ENCODE measurements around the gene C6orf89. TPM values are rescaled to one million over a fixed set of nuclear protein-coding genes. Genes with fewer than 3 reads are reported as not detected.

C6orf89 gene
- total RNA-seq, 2 experiments from 2014 or later: 51.8 to 53.8 TPM

DNA sequence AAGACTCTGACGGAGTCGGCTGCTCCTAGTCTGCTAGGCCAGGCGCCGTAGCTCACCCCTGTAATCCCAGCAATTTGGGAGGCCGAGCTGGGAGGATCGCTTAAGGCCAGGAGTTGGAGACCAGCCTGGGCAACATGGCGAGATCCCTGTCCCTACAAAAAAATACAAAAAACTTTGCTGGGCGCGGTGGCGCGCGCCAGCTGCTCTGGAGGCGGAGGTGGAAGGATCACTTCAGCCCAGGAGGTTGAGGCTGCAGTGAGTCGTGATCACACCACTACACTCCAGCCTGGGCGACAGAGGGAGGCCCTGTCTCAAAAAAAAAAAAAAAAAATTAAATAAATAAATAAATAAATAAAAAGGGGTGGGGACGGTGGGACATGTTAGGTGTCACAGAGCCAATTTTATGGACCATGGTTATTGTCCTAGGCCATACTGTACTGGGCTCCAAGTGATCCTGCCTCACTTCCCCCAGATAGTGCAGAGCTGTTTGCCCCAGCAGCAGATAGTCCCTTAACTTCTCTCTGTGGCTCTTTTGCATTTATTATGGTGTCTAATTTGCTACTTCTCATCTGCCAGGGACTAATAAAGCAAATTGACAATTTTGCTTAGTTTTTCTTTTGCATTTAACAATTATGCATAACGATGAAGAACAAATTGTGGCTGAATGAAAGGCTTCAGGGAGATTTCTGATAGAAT lies 74.0 kb downstream of the C6orf89 start:
- Mint-ChIP-seq H3K4me1 (peaks cover 70% of the 10 kb centered on the region), H3K36me3 (ENCODE audit: low read depth) (no peaks in the 10 kb centered on the region), H3K9me3 (no peaks in the 10 kb centered on the region), H3K4me3 (no peak overlapping the region), H3K27ac (no peak overlapping the region), H3K27me3 (peaks cover 4% of the 10 kb centered on the region)
- ChIA-PET CTCF (interaction anchor here (1.0 kb wide), 1 partner anchor 58 kb away, joined by 4 read pairs; no protein-coding TSS in a partner anchor), POLR2A (no interaction called here)
- no peak for DNase-seq

GRCh38 chr6:36961441-36962435 lies 76.0 kb downstream of the C6orf89 start:
- ChIA-PET CTCF (no interaction called here), POLR2A (interaction anchor here (1.2 kb wide), 1 partner anchor 88 kb away, joined by 3 read pairs; the partner anchor contains the start of gene PPIL1)
- no peak for DNase-seq
- H3K27me3 Mint-ChIP-seq: peaks cover 1% of the 10 kb centered on the region
- peaks cover 56% of the 10 kb centered on the region for H3K4me1 Mint-ChIP-seq
- H3K36me3 Mint-ChIP-seq (ENCODE audit: low read depth): peaks cover 7% of the 10 kb centered on the region
- H3K4me3 Mint-ChIP-seq: no peak overlapping the region
- H3K9me3 Mint-ChIP-seq: no peaks in the 10 kb centered on the region
- H3K27ac Mint-ChIP-seq: no peak overlapping the region

- POLR2A ChIA-PET: interaction anchor here (0.7 to 2.1 kb wide), 4 partner anchors 9 to 89 kb away, joined by 3 to 10 read pairs (median 3); partner anchors contain the start of genes MTCH1 and PPIL1
- Mint-ChIP-seq H3K36me3 (ENCODE audit: low read depth) (peaks cover 16% of the 10 kb centered on the region), H3K27me3 (no peaks in the 10 kb centered on the region), H3K9me3 (no peaks in the 10 kb centered on the region), H3K27ac (peak overlapping the region; percentile 55), H3K4me1 (peaks cover 49% of the 10 kb centered on the region), H3K4me3 (no peak overlapping the region)
- CTCF ChIA-PET: interaction anchor here (0.7 to 1.6 kb wide), 2 partner anchors 55 to 80 kb away, joined by 3 to 6 read pairs; no protein-coding TSS in a partner anchor
- DNase-seq: peak; percentile 86
These were observed 77.1 kb downstream of the C6orf89 start for GRCh38 chr6:36962874-36963273.

GRCh38 chr6:36963451-36964290 lies 77.9 kb downstream of the C6orf89 start:
- Mint-ChIP-seq H3K36me3 (ENCODE audit: low read depth) (peaks cover 24% of the 10 kb centered on the region), H3K27me3 (no peaks in the 10 kb centered on the region), H3K27ac (peak overlapping the region; percentile 55), H3K4me1 (peaks cover 49% of the 10 kb centered on the region), H3K9me3 (no peaks in the 10 kb centered on the region), H3K4me3 (no peak overlapping the region)
- CTCF ChIA-PET: interaction anchor here (0.7 to 1.6 kb wide), 3 partner anchors 12 to 81 kb away, joined by 3 to 6 read pairs (median 3); no protein-coding TSS in a partner anchor
- peak; percentile 40 for DNase-seq
- POLR2A ChIA-PET: interaction anchor here (0.7 to 2.1 kb wide), 4 partner anchors 9 to 39 kb away, joined by 3 to 10 read pairs (median 4); partner anchors contain the start of genes MTCH1 and PI16

GRCh38 chr6:36964349-36964748 lies 78.6 kb downstream of the C6orf89 start:
- DNase-seq: no peak
- Mint-ChIP-seq H3K4me1 (peaks cover 49% of the 10 kb centered on the region), H3K27me3 (no peaks in the 10 kb centered on the region), H3K36me3 (ENCODE audit: low read depth) (peaks cover 31% of the 10 kb centered on the region), H3K27ac (no peak overlapping the region), H3K4me3 (no peak overlapping the region), H3K9me3 (no peaks in the 10 kb centered on the region)
- ChIA-PET POLR2A (interaction anchor here (1.6 to 2.1 kb wide), 2 partner anchors 9 to 22 kb away, joined by 6 to 10 read pairs; partner anchors contain the start of genes MTCH1 and PI16), CTCF (no interaction called here)

GRCh38 chr6:36964908-36965307 lies 79.2 kb downstream of the C6orf89 start:
- Mint-ChIP-seq H3K36me3 (ENCODE audit: low read depth) (peaks cover 35% of the 10 kb centered on the region), H3K4me1 (peaks cover 48% of the 10 kb centered on the region), H3K27me3 (no peaks in the 10 kb centered on the region), H3K9me3 (no peaks in the 10 kb centered on the region), H3K27ac (peak overlapping the region; percentile 31), H3K4me3 (no peak overlapping the region)
- DNase-seq: no peak
- CTCF ChIA-PET: no interaction called here
- POLR2A ChIA-PET: interaction anchor here (1.0 to 2.1 kb wide), 3 partner anchors 10 to 21 kb away, joined by 3 to 10 read pairs (median 6); partner anchors contain the start of genes MTCH1 and PI16

DNA sequence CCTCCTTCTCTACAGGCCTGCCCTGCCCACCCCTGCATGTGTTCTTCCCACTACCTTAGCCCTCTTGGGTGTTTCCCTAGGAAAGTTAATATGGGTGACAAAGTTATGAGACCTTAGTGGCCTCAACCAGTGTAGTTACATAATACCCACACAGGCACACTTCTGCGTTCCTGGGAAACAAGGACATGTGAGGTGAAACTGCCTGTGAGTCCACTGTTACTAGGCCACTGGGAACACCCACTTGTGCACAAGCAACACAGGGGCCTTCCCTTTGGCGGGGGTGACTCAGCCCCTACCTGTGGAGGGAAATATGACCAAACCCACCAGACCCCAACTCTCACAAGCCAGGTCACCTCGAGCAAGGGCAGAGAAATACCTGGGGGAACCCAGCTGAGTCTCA lies 81.5 kb downstream of the C6orf89 start:
- Mint-ChIP-seq H3K4me1 (peaks cover 31% of the 10 kb centered on the region), H3K36me3 (ENCODE audit: low read depth) (peaks cover 58% of the 10 kb centered on the region), H3K27me3 (no peaks in the 10 kb centered on the region), H3K9me3 (no peaks in the 10 kb centered on the region), H3K4me3 (no peak overlapping the region), H3K27ac (no peak overlapping the region)
- ChIA-PET POLR2A (interaction anchor here (0.6 to 2.9 kb wide), 4 partner anchors 11 to 92 kb away, joined by 3 to 17 read pairs (median 5); partner anchors contain the start of genes MTCH1, PI16 and PPIL1), CTCF (interaction anchor here (1.1 kb wide), 1 partner anchor 51 kb away, joined by 5 read pairs; no protein-coding TSS in a partner anchor)
- DNase-seq: no peak

GRCh38 chr6:36967757-36968156 lies 82.0 kb downstream of the C6orf89 start:
- Mint-ChIP-seq H3K27me3 (no peaks in the 10 kb centered on the region), H3K27ac (no peak overlapping the region), H3K36me3 (ENCODE audit: low read depth) (peaks cover 63% of the 10 kb centered on the region), H3K4me1 (peaks cover 26% of the 10 kb centered on the region), H3K9me3 (no peaks in the 10 kb centered on the region), H3K4me3 (no peak overlapping the region)
- ChIA-PET CTCF (no interaction called here), POLR2A (interaction anchor here (0.6 to 2.9 kb wide), 3 partner anchors 11 to 18 kb away, joined by 3 to 17 read pairs (median 4); partner anchors contain the start of genes MTCH1 and PI16)
- no peak for DNase-seq

- H3K9me3 Mint-ChIP-seq: no peaks in the 10 kb centered on the region
- H3K4me1 Mint-ChIP-seq: peaks cover 19% of the 10 kb centered on the region
- no peaks in the 10 kb centered on the region for H3K27me3 Mint-ChIP-seq
- POLR2A ChIA-PET: interaction anchor here (1.3 to 2.9 kb wide), 2 partner anchors 12 to 14 kb away, joined by 4 to 17 read pairs; partner anchors contain the start of gene PI16
- CTCF ChIA-PET: no interaction called here
- no peak for DNase-seq
- no peak overlapping the region for H3K4me3 Mint-ChIP-seq
- H3K27ac Mint-ChIP-seq: no peak overlapping the region
- peaks cover 68% of the 10 kb centered on the region for H3K36me3 Mint-ChIP-seq (ENCODE audit: low read depth)
These were observed 82.7 kb downstream of the C6orf89 start for GRCh38 chr6:36968266-36968977.

GRCh38 chr6:36969240-36969691 lies 83.5 kb downstream of the C6orf89 start:
- Mint-ChIP-seq H3K36me3 (ENCODE audit: low read depth) (peaks cover 76% of the 10 kb centered on the region), H3K4me1 (peaks cover 11% of the 10 kb centered on the region), H3K27ac (no peak overlapping the region), H3K4me3 (no peak overlapping the region), H3K27me3 (no peaks in the 10 kb centered on the region), H3K9me3 (no peaks in the 10 kb centered on the region)
- ChIA-PET CTCF (no interaction called here), POLR2A (no interaction called here)
- no peak for DNase-seq

Data from activated CD4-positive, alpha-beta memory T cell treated with anti-CD3 and anti-CD28 coated beads, Interleukin-2, amount 10 ng/mL, durations not matched to agents 7 days and 5 days (primary cell).